ENCODE measurements around the gene CTDP1. TPM values are rescaled to one million over a fixed set of nuclear protein-coding genes. Genes with fewer than 3 reads are reported as not detected.

CTDP1 gene, protein sequence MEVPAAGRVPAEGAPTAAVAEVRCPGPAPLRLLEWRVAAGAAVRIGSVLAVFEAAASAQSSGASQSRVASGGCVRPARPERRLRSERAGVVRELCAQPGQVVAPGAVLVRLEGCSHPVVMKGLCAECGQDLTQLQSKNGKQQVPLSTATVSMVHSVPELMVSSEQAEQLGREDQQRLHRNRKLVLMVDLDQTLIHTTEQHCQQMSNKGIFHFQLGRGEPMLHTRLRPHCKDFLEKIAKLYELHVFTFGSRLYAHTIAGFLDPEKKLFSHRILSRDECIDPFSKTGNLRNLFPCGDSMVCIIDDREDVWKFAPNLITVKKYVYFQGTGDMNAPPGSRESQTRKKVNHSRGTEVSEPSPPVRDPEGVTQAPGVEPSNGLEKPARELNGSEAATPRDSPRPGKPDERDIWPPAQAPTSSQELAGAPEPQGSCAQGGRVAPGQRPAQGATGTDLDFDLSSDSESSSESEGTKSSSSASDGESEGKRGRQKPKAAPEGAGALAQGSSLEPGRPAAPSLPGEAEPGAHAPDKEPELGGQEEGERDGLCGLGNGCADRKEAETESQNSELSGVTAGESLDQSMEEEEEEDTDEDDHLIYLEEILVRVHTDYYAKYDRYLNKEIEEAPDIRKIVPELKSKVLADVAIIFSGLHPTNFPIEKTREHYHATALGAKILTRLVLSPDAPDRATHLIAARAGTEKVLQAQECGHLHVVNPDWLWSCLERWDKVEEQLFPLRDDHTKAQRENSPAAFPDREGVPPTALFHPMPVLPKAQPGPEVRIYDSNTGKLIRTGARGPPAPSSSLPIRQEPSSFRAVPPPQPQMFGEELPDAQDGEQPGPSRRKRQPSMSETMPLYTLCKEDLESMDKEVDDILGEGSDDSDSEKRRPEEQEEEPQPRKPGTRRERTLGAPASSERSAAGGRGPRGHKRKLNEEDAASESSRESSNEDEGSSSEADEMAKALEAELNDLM
- total RNA-seq (2014; rRNA removed) (31.7 and 39.3 TPM in 2 replicates), Bru-seq, nascent RNA (percentile 72 among the genes with signal in this experiment), BruChase-seq, experiment 1, labeled RNA remaining after a 6-hour chase (percentile 63 among the genes with signal in this experiment), BruChase-seq, experiment 2, labeled RNA remaining after a 2-hour chase (percentile 70 among the genes with signal in this experiment)
- long read RNA-seq, full-length matches to known transcripts = 91 of 122 reads
- long read RNA-seq, partial matches to known transcripts = 13 of 122 reads
- long read RNA-seq, other reads (novel, unspliced or antisense) = 18 of 122 reads

DNA sequence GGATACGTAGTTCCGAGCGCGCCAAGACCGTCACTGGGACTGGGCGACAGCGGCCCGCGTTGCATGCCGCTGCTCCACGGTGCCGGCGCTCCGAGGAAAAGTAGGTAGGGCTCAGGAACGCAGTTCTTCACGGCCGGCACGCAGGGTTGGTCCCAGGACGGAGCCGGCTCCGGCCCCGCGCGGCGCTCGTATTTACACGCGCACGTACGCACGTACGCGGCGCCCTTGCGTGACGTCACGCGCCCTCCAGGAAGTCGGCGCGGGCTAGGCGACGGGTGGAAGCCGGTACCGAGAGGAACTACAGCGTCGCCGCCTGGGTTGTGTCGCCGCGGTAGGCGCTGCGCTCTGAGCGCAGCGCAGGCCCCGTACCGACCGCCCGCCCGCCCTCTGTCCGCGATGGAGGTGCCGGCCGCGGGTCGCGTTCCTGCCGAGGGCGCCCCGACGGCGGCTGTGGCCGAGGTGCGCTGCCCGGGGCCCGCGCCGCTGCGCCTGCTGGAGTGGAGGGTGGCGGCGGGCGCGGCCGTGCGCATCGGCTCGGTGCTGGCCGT lies at the start of gene CTDP1:
Gene CTDP1, plus strand, starts transcription at position 252 of the 548 bp plus-strand sequence. Its CDS starts 145 bp downstream, at position 397.
- no TSS peak for BruUV-seq (replicated peaks)
- TF ChIP-seq, protein P1, sequence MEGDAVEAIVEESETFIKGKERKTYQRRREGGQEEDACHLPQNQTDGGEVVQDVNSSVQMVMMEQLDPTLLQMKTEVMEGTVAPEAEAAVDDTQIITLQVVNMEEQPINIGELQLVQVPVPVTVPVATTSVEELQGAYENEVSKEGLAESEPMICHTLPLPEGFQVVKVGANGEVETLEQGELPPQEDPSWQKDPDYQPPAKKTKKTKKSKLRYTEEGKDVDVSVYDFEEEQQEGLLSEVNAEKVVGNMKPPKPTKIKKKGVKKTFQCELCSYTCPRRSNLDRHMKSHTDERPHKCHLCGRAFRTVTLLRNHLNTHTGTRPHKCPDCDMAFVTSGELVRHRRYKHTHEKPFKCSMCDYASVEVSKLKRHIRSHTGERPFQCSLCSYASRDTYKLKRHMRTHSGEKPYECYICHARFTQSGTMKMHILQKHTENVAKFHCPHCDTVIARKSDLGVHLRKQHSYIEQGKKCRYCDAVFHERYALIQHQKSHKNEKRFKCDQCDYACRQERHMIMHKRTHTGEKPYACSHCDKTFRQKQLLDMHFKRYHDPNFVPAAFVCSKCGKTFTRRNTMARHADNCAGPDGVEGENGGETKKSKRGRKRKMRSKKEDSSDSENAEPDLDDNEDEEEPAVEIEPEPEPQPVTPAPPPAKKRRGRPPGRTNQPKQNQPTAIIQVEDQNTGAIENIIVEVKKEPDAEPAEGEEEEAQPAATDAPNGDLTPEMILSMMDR (conservative IDR thresholded peaks at IDR 0.05; ENCODE audit: low read depth, low read length) = no peak
- TF ChIP-seq EZH2phosphoT487 (IDR thresholded peaks at IDR 0.05; ENCODE audit: borderline replicate concordance, low read length) (no peak), EZH2 (IDR thresholded peaks at IDR 0.05; ENCODE audit: low read length, unreplicated experiment) (no peak)
- H3K9ac ChIP-seq (ENCODE audit: low read length) = peak within 1 kb of the TSS; percentile 97
- H3K36me3 ChIP-seq (ENCODE audit: low read depth, low read length) = peaks cover 3% of the 10 kb centered on the region; the same call in 1 of the 2 replicates
- H3K9me3 ChIP-seq (ENCODE audit: low read length) = no peaks in the 10 kb centered on the region
- H3K4me2 ChIP-seq (ENCODE audit: low read length) = peak within 1 kb of the TSS; percentile 89
- no peaks in the 10 kb centered on the region for H3K27me3 ChIP-seq (ENCODE audit: low read length)
- peaks cover 36% of the 10 kb centered on the region for H4K20me1 ChIP-seq (ENCODE audit: low read length)
- ChIA-PET POLR2A (ENCODE audit: unreplicated experiment) (no interaction called here), CTCF (no interaction called here)
- H3K4me1 ChIP-seq (ENCODE audit: insufficient read depth, low read length) = peaks cover 30% of the 10 kb centered on the region
- no peaks in the 10 kb centered on the region for H3F3A ChIP-seq (ENCODE audit: low read length, unreplicated experiment)
- DNase-seq (peak; percentile 89), ATAC-seq (peak; percentile 68)
- intact Hi-C loops (cut with micrococcal nuclease) = no loop called here
- no peaks in the 10 kb centered on the region for H3K9me2 ChIP-seq (replicated peaks; ENCODE audit: low read length)
- peak within 1 kb of the TSS; percentile 98 for H2AFZ ChIP-seq (ENCODE audit: low read length)
- peaks cover 70% of the 10 kb centered on the region for H3K79me2 ChIP-seq (ENCODE audit: low read length)
- peak within 1 kb of the TSS; percentile 76 for H3K4me3 ChIP-seq (ENCODE audit: low read length)
- H3K27ac ChIP-seq (ENCODE audit: low read length) = peak within 1 kb of the TSS; percentile 87

DNA sequence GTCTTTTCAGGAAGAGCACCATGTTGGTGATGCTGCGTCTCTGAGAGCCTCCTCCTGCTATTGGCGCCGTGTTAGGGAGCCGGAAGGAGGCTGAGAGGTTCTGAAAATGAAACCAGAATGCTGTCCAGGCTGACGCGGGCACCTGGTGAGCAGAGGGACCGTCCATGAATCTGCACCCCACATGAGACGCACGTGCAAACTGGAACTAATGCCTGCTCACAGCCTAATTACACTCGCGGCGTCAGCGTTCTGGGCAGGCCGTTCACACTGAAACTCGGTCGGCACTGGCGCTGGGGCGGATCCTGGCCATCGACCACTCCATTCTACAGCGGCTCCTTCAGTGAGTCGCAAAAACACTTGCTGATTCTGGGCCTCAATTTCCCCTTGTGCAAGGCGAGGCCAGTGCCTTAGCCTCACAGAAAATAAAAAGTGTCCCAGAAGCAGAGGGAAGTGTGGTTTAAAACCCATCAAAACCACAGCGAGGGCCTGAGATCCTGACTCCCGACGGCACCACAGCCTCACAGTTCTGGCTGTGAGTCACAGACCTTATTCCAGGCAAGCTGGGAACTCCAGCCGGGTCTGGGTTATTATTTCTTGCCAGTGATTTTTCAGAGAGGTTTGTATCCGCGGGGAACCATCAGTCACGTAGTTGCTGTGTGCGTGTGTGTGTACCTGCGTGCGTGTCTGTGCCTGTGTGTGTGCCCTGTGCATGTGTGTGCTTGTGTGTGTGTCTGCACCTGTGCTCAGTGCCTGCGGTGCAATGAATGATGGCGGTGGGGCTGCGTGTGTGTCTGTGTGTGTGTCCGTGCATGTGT lies 49.1 kb upstream of the CTDP1 start:
- Histone ChIP-seq H3K9ac (ENCODE audit: low read length) (no peak overlapping the region), H3K9me2 (replicated peaks; ENCODE audit: low read length) (no peaks in the 10 kb centered on the region), H2AFZ (ENCODE audit: low read length) (peak overlapping the region; percentile 87), H3F3A (ENCODE audit: low read length, unreplicated experiment) (no peaks in the 10 kb centered on the region), H3K27ac (ENCODE audit: low read length) (no peak overlapping the region), H3K4me2 (ENCODE audit: low read length) (peak overlapping the region; percentile 91), H4K20me1 (ENCODE audit: low read length) (no peaks in the 10 kb centered on the region), H3K27me3 (ENCODE audit: low read length) (peaks cover 41% of the 10 kb centered on the region), H3K36me3 (ENCODE audit: low read depth, low read length) (no peaks in the 10 kb centered on the region), H3K4me3 (ENCODE audit: low read length) (peak overlapping the region; percentile 75), H3K9me3 (ENCODE audit: low read length) (no peaks in the 10 kb centered on the region), H3K4me1 (ENCODE audit: insufficient read depth, low read length) (no peaks in the 10 kb centered on the region), H3K79me2 (ENCODE audit: low read length) (no peaks in the 10 kb centered on the region)
- ATAC-seq = peak; percentile 71
- TF ChIP-seq EZH2phosphoT487 (IDR thresholded peaks at IDR 0.05; ENCODE audit: borderline replicate concordance, low read length) (no peak), EZH2 (IDR thresholded peaks at IDR 0.05; ENCODE audit: low read length, unreplicated experiment) (no peak)
- TF ChIP-seq, protein P1 (conservative IDR thresholded peaks at IDR 0.05; ENCODE audit: low read depth, low read length) = no peak
- BruUV-seq (replicated peaks) = no TSS peak
- POLR2A ChIA-PET (ENCODE audit: unreplicated experiment) = no interaction called here
- peak; percentile 30 for DNase-seq
- intact Hi-C loops (cut with micrococcal nuclease) = no loop called here
- CTCF ChIA-PET = no interaction called here
